ENCODE results near the gene GAMT.
A peak's percentile ranks its signal among the peaks of the same experiment; 100 is the strongest.

Gene GAMT

GRCh38 chr19:1383312-1384084, 17.8 kb downstream of the GAMT start, which contains the start of gene NDUFS7:
NDUFS7 (plus strand) TSS chr19:1383907; CDS start chr19:1383927, 20 bp downstream.
- peak; percentile 86 for DNase-seq

GRCh38 chr19:1383017-1383311, 18.4 kb downstream of the GAMT start:
- no peak for DNase-seq

DNA sequence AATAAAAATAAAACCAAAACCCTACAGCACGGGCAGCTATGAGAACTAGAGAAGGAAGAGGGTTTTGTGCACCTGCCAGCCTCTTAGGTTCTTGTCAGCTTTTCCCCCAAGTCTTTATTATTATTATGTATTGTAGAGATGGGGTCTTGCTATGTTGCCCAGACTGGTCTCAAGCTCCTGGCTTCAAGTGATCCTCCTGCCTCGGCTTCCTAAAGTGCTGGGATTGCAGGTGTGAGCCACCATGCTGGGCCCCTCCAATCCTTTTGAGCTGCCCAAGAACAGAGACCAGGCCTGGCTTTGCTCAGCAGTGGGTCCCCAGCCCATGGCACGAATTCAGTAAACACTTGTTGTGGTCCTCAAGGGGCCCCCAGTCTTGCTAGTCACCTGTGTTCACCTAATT, 19.1 kb downstream of the GAMT start:
- DNase-seq: no peak

GRCh38 chr19:1379961-1380489, 21.3 kb downstream of the GAMT start:
- DNase-seq: no peak

GRCh38 chr19:1379126-1379905, 22.0 kb downstream of the GAMT start:
- DNase-seq: no peak

- DNase-seq: no peak
Measured at GRCh38 chr19:1377965-1378785, 23.2 kb downstream of the GAMT start.

DNA sequence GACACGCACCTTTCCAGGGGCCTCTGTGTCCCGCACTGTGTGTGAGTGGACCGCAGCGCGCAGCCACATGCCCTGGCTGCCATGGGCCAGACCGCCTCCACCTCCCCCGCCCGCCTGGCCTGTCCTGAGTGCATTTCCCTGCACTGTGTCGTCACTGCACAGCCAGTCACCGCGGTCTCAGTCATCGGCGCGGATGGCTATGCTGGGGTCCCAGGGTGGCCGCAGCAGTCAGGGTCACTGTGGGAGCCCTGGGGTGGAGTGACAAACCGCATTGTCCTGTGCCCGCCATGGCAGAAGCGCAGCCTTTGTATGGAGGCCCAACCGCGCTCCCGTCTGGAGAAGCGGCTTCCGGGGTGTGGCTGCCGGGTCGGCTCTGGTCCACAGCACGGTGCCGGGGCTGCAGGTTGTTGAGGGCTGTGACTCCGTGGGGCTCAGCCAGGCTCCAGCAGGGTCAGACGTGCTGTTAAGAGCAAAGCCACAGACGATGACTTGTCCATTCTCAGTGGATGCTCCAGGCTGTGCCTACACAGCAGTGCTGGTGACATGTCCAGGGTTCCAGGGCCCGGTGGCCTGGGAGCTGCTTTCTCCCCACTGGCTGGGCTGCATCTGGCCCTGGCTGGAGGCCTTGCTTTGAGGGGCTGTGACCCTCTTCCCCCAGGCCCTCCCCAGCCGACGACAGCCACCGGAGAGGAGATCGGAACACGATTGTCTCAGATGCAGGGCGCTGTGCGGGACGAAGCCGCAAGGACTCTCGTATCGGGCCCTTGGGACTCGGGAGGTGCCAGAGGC, 24.0 kb downstream of the GAMT start:
- DNase-seq: no peak

DNA sequence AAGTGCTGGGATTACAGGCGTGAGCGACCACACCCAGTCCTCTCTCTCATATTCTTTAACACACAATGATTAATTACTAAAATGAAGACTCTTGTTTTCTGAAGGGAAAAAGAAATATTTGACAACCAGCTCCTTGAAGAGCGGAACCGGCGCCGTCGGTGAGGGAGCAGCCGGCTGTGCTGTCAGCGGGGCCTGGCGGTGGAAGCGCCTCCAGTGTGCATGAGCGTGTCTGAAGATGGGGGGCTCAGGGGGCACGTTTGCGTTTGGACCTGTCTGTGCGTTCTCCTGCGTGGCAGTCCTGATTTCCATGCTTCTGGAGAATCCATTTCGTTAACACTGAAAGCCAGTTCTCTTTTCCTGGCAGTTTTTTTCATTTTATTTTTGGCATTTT, 24.9 kb downstream of the GAMT start:
- no peak for DNase-seq

DNA sequence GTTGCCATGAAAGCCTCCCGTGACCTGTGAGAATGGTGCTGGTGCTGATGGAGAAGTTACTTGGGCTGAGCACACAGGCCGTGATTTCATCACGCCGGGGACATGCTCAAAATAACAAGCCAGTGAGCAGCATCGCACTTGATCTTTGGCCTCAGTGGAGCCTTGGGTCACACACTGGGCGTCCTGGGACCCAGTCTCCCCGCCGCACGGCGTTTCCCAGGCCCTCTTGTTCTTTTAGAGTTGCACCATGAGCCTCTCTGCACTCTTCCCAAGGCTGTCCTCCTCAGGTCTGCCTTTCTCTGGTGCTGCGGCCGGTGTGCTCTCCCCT, 27.1 kb downstream of the GAMT start:
- no peak for DNase-seq

DNA sequence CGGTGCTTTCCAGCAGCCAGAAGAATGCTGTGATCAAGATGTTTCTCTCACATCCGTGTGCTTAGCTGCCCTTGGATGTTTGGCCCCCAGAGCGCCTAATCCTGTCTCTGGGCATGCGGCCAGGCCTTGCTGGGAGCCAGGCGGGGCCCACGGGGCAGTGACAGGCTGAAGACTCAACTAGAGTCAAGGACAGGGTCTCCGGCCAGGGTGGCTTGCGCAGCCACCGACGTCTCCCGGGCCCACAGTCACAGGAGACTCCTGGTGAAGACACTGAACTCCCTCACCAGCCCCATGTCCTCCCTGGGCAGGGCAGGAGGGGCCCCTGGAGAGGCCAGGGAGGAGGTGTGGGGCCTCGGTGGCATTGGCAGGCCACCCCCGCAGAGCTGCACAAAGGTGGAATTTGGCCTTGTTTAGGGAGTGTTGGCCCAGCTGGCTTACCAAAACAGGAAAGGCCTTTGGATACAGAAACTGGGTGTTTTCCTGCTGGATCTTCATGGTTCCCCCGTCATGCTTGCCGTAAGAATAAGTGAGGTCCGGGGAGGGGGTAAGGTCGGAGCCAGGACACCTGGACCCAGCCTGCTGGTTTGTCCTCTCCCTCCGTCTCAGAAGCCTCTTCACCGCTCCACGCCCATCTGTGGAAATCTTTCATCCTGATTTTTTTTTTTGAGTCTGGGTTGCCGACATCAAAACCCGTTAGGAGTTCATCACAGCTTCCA, 27.6 kb downstream of the GAMT start:
- no peak for DNase-seq

DNA sequence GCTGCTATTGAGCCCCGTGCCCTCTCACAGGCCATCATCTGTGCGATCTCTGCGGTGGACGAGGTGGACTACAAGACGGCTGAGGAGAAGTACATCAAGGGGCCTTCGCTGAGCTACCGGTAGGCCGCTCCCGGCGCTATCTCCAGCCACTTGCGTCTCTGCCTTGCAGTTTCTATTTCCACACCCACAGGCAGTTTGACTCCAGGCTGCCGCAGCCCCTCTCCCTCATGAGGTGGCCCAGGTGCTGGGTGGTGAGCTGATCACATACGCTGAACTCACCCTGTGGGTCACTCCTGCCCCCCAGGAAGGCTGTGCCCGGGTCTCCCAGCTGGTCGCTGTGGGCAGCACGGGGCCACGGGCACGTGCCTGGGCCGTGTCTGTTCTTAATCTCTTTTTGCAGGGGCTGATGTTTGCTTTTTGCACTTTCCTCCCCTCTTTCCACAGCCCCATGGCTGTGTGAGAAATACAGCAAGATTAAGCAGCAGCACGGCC, 28.3 kb downstream of the GAMT start:
- no peak for DNase-seq

DNA sequence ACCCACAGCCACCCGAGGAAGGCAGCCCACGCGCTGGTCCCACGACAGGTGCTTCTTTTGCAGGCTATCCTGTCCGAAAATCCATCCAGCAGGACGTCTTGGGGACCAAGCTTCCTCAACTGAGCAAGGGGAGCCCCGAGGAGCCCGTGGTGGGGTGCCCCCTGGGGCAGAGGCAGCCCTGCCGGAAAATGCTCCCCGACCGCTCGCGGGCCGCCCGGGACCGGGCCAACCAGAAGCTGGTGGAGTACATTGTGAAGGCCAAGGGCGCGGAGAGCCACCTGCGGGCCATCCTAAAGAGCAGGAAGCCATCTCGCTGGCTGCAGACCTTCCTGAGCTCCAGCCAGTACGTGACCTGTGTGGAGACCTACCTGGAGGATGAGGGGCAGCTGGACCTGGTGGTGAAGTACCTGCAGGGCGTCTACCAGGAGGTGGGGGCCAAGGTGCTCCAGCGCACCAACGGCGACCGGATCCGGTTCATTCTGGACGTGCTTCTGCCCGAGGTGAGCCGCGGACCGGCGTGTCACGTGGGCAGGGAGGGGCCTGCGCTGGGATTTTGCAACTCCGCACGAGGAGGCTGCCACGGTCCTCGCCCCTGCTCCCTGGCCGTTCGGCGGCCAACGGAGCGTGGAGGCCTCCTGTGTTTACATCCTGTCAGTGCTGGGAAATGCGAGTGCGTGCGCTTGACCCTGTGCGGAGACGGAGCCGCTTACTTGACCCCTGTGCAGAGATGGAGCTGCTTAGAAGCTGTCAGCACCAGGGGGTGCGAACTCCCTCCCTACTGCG, 30.6 kb downstream of the GAMT start:
- DNase-seq: no peak

GRCh38 chr19:1369214-1369805, 32.0 kb downstream of the GAMT start:
- no peak for DNase-seq

DNA sequence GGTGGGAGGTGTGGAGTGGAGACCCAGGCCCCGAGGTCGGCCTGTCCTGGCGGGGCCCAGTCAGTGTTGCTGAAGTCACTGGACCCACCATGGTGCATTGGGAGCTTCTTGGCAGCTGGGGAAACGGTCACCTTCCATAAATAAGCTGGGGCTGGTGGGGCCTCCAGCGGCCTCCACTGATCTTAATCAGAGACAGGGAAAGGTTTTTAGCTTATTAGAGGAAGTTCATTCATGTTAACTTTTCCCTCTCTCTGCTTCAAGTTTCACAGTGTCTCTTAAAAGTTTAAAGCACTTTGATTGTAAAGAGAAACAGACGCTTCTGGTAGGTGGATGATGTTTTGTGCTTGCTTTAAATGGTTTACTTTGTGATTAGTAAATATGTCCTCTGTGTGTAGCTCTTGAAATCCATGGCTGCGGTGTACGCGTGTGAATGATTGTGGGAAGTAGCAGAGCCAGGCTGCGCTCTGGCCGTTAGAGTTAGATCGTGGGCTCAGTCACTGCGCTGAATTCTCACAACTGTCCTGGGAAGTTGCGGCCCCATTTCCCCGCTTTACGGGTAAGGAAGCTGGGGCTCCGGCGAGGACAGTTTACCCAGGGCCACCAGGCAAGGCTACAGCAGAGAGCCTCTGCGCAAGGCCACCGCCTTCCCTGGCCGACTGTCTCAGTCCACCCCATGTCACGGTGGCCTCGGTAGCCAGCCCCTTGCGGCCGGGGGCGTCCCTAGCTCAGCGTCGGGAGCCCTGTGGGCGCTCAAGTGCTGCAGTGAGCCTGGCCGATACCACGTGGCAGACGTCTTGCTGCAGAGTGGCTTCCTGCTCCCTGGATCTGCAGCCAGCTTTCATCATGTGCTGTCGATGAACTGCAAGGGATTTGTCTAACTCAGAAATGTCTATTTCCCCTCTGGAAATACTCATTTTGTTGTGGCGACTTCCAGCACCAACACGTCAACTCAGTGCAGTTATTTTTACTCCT, 34.2 kb downstream of the GAMT start:
- DNase-seq: no peak

DNA sequence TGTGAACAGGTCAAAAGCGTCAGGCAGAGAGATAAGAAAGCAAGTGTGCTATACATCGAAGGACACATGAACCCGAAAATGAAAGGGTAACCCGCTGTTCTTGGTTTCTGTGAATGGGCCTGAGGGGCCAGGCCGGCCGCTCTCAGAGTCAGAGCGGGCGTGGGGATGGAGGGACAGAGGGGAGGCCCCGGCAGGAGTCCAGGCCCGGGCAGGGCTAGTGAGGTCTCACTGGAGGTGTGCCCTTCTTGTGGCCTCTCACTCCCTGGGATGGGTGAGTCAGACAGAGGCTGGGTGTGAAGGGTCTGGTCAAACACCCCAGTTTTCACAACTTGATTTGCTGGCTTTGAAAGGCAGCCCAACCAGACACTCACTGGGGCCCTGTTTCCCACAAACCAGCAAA, 35.0 kb downstream of the GAMT start:
- DNase-seq: no peak

DNA sequence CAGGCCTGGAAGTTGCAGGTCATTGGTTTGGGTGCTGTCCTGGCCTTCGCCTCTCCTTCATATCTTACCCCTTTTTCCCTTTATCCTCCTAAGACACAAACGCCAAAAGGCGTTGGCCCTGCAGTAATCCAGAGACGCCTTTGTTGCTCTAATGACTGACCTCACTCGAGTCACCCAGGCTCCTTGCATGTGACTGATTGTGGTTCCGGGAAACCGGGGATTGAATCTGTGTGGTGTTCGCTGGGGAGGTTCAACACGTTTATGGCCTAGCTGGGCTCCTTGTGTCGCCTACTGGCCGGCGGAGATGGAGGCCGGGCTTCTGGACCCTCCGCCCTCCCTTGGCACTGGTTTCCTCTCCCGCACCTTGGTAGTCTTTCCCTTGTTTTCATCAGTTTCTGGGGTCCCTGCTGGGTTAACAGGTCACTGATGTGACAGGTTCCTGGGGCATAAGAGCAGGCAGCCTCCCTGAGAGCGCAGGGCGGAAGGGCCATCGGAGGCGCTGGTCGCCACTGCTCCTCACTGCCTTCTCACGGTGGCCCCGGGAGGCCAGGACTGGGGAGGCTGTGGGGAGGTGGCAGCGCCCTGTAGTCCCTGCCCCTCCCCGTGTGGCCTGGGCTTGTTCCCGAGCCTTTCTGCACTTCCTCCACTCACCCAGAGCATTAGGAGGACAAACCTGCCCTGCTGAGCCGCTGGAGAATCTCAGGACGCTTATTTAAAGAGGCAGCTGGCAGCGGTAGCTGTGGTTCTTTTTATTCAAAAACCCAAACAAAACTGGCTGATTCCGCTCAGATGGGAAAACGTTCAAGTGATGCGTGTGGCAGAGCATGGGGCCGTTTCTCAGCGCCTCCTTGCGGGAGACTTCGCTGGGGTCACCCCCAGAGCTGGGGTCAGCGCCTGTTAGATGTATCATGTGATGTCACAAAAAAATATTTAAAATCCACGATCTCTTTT, 35.7 kb downstream of the GAMT start:
- no peak for DNase-seq

DNA sequence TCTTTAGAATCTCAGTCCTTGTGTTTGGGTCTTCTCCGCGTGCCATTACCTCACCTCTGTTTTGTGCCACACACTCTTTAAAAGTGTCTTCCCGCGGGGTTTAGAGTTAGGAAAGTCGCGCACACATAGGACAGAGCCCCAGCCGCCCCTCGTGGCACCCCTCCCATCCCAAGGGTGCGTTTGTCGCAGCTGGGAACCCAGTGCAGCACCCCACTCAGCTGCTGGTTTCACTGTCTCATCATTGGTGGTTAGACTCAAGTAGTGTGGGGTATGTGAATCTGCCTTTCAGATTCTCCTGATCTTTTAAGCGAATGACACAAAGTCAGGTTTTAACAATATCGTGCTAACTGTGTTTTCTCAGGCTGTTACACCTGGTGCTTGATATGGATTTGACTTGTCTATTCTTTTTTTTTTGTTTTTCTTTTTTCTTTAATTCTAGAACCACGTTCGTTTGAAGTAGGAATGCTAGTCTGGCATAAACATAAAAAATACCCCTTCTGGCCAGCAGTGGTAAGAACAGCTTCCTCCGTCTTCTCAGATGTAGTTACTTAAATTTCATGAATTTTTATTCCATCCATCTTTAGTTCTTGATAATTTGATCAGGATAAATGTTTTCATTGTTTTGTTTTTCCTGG, 37.2 kb downstream of the GAMT start:
- no peak for DNase-seq

DNA sequence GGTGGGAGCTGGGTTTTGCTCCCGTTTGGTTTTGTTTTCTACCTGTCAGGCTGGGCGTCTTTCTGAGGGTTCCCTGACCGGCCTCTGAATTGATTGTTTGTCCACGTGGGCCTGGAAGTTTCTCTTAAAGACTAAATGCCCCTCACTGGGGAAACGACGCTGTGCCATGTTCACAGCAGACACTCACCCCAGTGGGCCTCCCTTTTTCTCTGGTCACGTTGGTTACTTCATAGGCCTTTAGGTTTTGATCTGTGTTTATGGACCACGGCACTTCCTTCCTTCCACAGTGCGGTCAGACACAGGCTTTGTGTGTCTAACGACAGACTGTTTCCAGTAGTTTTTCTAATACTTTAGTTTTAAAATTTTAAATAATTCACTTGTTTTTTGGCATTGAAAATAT, 37.7 kb downstream of the GAMT start:
- no peak for DNase-seq
